Sigmoid colon (tissue), 4 donors: ENCODE data around the gene ATF6B.

ENCODE experiments used
- CTCF ChIP-seq, 4 experiments: fragments of 450-650 bp in 3 of 4; fragments of 200-600 bp in 1 of 4; IDR thresholded peaks; one replicate each; pipeline ENCODE4 v1.5.1; 2016 to 2019; ENCODE audit warnings: antibody characterized with exemption in 4 of 4, mild to moderate bottlenecking in 3 of 4, moderate library complexity in 2 of 4
- EP300 ChIP-seq, 4 donors: sonication (generic); formaldehyde crosslinking; IDR thresholded peaks; one replicate each; pipeline ENCODE4 v1.6.1; 2017; ENCODE audit warnings: antibody characterized with exemption in 4 of 4
- POLR2A ChIP-seq, 2 donors: fragments of 450-650 bp; IDR thresholded peaks; one replicate each; pipeline ENCODE4 v1.6.1; 2016; ENCODE audit warnings: antibody characterized with exemption in 2 of 2, mild to moderate bottlenecking in 2 of 2, moderate library complexity in 2 of 2
- POLR2AphosphoS5 ChIP-seq, 4 donors: sonication (generic); formaldehyde crosslinking; IDR thresholded peaks; one replicate each; pipeline ENCODE4 v1.6.1; 2017; ENCODE audit warnings: antibody characterized with exemption in 4 of 4

- TF ChIP-seq POLR2A (IDR thresholded peaks at IDR 0.05) = no peak
- TF ChIP-seq CTCF (IDR thresholded peaks at IDR 0.05) = no peak
- no peak for TF ChIP-seq POLR2AphosphoS5 (IDR thresholded peaks at IDR 0.05)
- no peak for TF ChIP-seq EP300 (IDR thresholded peaks at IDR 0.05)
Observed at GRCh38 chr6:32149932-32150870, 22.2 kb upstream of the ATF6B start.
